ENCODE measurements around the gene KCNQ5. TPM values are rescaled to one million over a fixed set of nuclear protein-coding genes. Genes with fewer than 3 reads are reported as not detected.

Gene KCNQ5
- total and polyA plus RNA-seq, 10 of the 15 experiments (the other 5 are each of a cell fraction or from before 2014, with no cell fraction given) = 0.60 to 16.2 (median 3.2) TPM

DNA sequence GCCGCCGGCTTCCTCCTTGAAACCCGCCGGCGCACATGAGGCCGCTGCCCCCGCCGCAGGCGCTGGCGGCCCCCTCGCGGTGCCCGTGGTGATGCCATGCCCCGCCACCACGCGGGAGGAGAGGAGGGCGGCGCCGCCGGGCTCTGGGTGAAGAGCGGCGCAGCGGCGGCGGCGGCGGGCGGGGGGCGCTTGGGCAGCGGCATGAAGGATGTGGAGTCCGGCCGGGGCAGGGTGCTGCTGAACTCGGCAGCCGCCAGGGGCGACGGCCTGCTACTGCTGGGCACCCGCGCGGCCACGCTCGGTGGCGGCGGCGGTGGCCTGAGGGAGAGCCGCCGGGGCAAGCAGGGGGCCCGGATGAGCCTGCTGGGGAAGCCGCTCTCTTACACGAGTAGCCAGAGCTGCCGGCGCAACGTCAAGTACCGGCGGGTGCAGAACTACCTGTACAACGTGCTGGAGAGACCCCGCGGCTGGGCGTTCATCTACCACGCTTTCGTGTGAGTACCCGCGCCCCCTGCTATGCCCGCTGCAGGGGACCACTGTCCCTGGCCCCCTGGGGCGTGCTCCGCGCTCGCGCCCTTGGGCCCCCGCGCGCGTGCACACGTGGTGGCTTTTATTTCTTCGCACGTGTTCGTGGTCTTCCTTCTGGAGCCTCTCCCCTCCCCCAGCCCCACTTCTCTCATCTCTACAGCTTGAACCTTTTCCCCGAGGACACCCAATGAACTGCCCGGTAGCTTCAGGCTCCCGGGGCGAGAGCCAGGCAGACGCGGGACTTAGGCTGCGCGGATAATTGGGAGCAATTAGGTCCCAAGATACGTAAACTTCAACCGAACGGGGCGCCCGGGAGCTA is 453 bp downstream of the KCNQ5 start (continued):
- no peak for TF ChIP-seq NRF1 (conservative IDR thresholded peaks at IDR 0.05; ENCODE audit: low read depth, low read length)
- TF ChIP-seq ZZZ3 (IDR thresholded peaks at IDR 0.05; ENCODE audit: control insufficient read depth, insufficient read length, low read depth) = no peak
- no peak for TF ChIP-seq CREM (IDR thresholded peaks at IDR 0.05; ENCODE audit: low read depth)
- TF ChIP-seq, protein P1, sequence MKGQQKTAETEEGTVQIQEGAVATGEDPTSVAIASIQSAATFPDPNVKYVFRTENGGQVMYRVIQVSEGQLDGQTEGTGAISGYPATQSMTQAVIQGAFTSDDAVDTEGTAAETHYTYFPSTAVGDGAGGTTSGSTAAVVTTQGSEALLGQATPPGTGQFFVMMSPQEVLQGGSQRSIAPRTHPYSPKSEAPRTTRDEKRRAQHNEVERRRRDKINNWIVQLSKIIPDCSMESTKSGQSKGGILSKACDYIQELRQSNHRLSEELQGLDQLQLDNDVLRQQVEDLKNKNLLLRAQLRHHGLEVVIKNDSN (IDR thresholded peaks at IDR 0.05; ENCODE audit: borderline replicate concordance, extremely low read length, insufficient read depth, low read depth, low read length) = peak; percentile 40
- no peak for TF ChIP-seq CBX5 (IDR thresholded peaks at IDR 0.05; ENCODE audit: low read depth)
- TF ChIP-seq WRNIP1 (IDR thresholded peaks at IDR 0.05; ENCODE audit: borderline replicate concordance, low read depth, low read length) = no peak
- no peak for TF ChIP-seq EP300 (IDR thresholded peaks at IDR 0.05; ENCODE audit: borderline replicate concordance in 1 of 2, control insufficient read depth in 1 of 2, low read depth in 2 of 2, low read length in 2 of 2)
- no peak for TF ChIP-seq NFXL1 (IDR thresholded peaks at IDR 0.05; ENCODE audit: borderline replicate concordance)
- TF ChIP-seq NBN (IDR thresholded peaks at IDR 0.05) = no peak
- TF ChIP-seq, protein P2, sequence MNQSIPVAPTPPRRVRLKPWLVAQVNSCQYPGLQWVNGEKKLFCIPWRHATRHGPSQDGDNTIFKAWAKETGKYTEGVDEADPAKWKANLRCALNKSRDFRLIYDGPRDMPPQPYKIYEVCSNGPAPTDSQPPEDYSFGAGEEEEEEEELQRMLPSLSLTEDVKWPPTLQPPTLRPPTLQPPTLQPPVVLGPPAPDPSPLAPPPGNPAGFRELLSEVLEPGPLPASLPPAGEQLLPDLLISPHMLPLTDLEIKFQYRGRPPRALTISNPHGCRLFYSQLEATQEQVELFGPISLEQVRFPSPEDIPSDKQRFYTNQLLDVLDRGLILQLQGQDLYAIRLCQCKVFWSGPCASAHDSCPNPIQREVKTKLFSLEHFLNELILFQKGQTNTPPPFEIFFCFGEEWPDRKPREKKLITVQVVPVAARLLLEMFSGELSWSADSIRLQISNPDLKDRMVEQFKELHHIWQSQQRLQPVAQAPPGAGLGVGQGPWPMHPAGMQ (IDR thresholded peaks at IDR 0.05; ENCODE audit: borderline replicate concordance) = no peak
- no peak for TF ChIP-seq MTA2 (IDR thresholded peaks at IDR 0.05; ENCODE audit: low read depth)
- TF ChIP-seq ZNF24 (IDR thresholded peaks at IDR 0.05) = peak; percentile 51; the same call in 1 of the 2 replicates
- TF ChIP-seq BHLHE40 (IDR thresholded peaks at IDR 0.05; ENCODE audit: borderline replicate concordance in 1 of 2, low read depth in 2 of 2, low read length in 1 of 2) = peak; percentile 88 to 95
- TF ChIP-seq, protein P3, sequence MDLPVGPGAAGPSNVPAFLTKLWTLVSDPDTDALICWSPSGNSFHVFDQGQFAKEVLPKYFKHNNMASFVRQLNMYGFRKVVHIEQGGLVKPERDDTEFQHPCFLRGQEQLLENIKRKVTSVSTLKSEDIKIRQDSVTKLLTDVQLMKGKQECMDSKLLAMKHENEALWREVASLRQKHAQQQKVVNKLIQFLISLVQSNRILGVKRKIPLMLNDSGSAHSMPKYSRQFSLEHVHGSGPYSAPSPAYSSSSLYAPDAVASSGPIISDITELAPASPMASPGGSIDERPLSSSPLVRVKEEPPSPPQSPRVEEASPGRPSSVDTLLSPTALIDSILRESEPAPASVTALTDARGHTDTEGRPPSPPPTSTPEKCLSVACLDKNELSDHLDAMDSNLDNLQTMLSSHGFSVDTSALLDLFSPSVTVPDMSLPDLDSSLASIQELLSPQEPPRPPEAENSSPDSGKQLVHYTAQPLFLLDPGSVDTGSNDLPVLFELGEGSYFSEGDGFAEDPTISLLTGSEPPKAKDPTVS (IDR thresholded peaks at IDR 0.05; ENCODE audit: low read depth, low read length) = no peak
- no peak for TF ChIP-seq POLR2AphosphoS2 (IDR thresholded peaks at IDR 0.05; ENCODE audit: low read depth, low read length)
- no peak for TF ChIP-seq GABPA (IDR thresholded peaks at IDR 0.05; ENCODE audit: low read depth)
- TF ChIP-seq LARP7 (IDR thresholded peaks at IDR 0.05) = peak; percentile 94
- no peak for TF ChIP-seq PAX5 (IDR thresholded peaks at IDR 0.05; ENCODE audit: borderline replicate concordance, low read depth, low read length)
- TF ChIP-seq RAD21 (IDR thresholded peaks at IDR 0.05; ENCODE audit: insufficient read depth, low read depth, low read length) = 0 out of 2 replicates have a peak, but pooled peaks have one; percentile 5
- TF ChIP-seq, protein P4, sequence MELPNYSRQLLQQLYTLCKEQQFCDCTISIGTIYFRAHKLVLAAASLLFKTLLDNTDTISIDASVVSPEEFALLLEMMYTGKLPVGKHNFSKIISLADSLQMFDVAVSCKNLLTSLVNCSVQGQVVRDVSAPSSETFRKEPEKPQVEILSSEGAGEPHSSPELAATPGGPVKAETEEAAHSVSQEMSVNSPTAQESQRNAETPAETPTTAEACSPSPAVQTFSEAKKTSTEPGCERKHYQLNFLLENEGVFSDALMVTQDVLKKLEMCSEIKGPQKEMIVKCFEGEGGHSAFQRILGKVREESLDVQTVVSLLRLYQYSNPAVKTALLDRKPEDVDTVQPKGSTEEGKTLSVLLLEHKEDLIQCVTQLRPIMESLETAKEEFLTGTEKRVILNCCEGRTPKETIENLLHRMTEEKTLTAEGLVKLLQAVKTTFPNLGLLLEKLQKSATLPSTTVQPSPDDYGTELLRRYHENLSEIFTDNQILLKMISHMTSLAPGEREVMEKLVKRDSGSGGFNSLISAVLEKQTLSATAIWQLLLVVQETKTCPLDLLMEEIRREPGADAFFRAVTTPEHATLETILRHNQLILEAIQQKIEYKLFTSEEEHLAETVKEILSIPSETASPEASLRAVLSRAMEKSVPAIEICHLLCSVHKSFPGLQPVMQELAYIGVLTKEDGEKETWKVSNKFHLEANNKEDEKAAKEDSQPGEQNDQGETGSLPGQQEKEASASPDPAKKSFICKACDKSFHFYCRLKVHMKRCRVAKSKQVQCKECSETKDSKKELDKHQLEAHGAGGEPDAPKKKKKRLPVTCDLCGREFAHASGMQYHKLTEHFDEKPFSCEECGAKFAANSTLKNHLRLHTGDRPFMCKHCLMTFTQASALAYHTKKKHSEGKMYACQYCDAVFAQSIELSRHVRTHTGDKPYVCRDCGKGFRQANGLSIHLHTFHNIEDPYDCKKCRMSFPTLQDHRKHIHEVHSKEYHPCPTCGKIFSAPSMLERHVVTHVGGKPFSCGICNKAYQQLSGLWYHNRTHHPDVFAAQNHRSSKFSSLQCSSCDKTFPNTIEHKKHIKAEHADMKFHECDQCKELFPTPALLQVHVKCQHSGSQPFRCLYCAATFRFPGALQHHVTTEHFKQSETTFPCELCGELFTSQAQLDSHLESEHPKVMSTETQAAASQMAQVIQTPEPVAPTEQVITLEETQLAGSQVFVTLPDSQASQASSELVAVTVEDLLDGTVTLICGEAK (IDR thresholded peaks at IDR 0.05; ENCODE audit: borderline replicate concordance) = no peak

Measured in GM12878 (cell line).